Astrocyte (in vitro differentiated cells and primary cell): ENCODE measurements around the gene ROR1. TPM values are rescaled to one million over a fixed set of nuclear protein-coding genes. Genes with fewer than 3 reads are reported as not detected.

Source experiments
- DNase-seq: peaks from one replicate; pipeline ENCODE4 v3.0.0-alpha.2; 2010; ENCODE audit warnings: low read depth
- FAIRE-seq: peaks from 2 replicates; lab custom pipeline; 2011; peaks lifted over from hg19 to GRCh38; lab: Jason Lieb, UNC
- H2AFZ ChIP-seq: 2 replicates; pipeline ENCODE4 v1.6.0; 2012; ENCODE audit warnings: low read depth, low read length, inconsistent platforms
- H3K27ac ChIP-seq: 2 replicates; pipeline ENCODE4 v1.5.1; 2011; ENCODE audit warnings: low read depth, low read length, inconsistent platforms
- H3K27me3 ChIP-seq: 2 replicates; pipeline ENCODE4 v1.6.0; 2011; ENCODE audit warnings: low read length, inconsistent platforms; ENCODE audit not compliant: insufficient read depth
- H3K36me3 ChIP-seq: 2 replicates; pipeline ENCODE4 v1.5.1; 2011; ENCODE audit warnings: low read length, inconsistent platforms; ENCODE audit not compliant: insufficient read depth
- H3K4me1 ChIP-seq: 2 replicates; pipeline ENCODE4 v1.5.1; 2011; ENCODE audit warnings: low read length, inconsistent platforms; ENCODE audit not compliant: insufficient read depth
- H3K4me2 ChIP-seq: 2 replicates; pipeline ENCODE4 v1.6.0; 2012; ENCODE audit warnings: low read length, inconsistent platforms
- H3K4me3 ChIP-seq: 2 replicates; pipeline ENCODE4 v1.5.1; 2011; ENCODE audit warnings: low read depth, mild to moderate bottlenecking, low read length, inconsistent platforms; ENCODE audit not compliant: insufficient read depth
- H3K79me2 ChIP-seq: 2 replicates; pipeline ENCODE4 v1.6.0; 2012; ENCODE audit warnings: mild to moderate bottlenecking, low read length, inconsistent platforms; ENCODE audit not compliant: insufficient read depth
- H3K9ac ChIP-seq: 2 replicates; pipeline ENCODE4 v1.6.0; 2012; ENCODE audit warnings: mild to moderate bottlenecking, low read length, inconsistent platforms
- H3K9me3 ChIP-seq: 2 replicates; pipeline ENCODE4 v1.5.1; 2012; ENCODE audit warnings: low read depth, mild to moderate bottlenecking, low read length, inconsistent platforms; ENCODE audit not compliant: insufficient read depth
- H4K20me1 ChIP-seq: 2 replicates; pipeline ENCODE4 v1.6.0; 2012; ENCODE audit warnings: low read length, inconsistent platforms; ENCODE audit not compliant: insufficient read depth
- H3K27ac Mint-ChIP-seq: one replicate; pipeline ENCODE4 v1.8.0; 2021; ENCODE audit warnings: mild to moderate bottlenecking, mixed read lengths; ENCODE audit not compliant: unreplicated experiment
- H3K27me3 Mint-ChIP-seq: one replicate; pipeline ENCODE4 v1.8.0; 2021; ENCODE audit warnings: low read depth, mixed read lengths; ENCODE audit not compliant: unreplicated experiment
- H3K36me3 Mint-ChIP-seq: one replicate; pipeline ENCODE4 v1.8.0; 2021; ENCODE audit warnings: low read depth, mixed read lengths; ENCODE audit not compliant: unreplicated experiment
- H3K4me1 Mint-ChIP-seq: one replicate; pipeline ENCODE4 v1.8.0; 2021; ENCODE audit warnings: low read depth, mixed read lengths; ENCODE audit not compliant: unreplicated experiment
- H3K4me3 Mint-ChIP-seq: one replicate; pipeline ENCODE4 v1.8.0; 2021; ENCODE audit warnings: mild to moderate bottlenecking, moderate library complexity, mixed read lengths; ENCODE audit not compliant: unreplicated experiment
- H3K9me3 Mint-ChIP-seq: one replicate; pipeline ENCODE4 v1.8.0; 2021; ENCODE audit warnings: mild to moderate bottlenecking, mixed read lengths; ENCODE audit not compliant: unreplicated experiment
- EZH2 ChIP-seq: IDR thresholded peaks from 2 replicates; pipeline ENCODE4 v1.6.1; 2012; ENCODE audit warnings: mild to moderate bottlenecking, low read length, inconsistent platforms; ENCODE audit not compliant: insufficient read depth
- total RNA-seq: library from RNA; stranded (reverse); gene quantifications from 2 replicates; pipeline ENCODE4 v1.2.1, GENCODE V29; 2021
- TF ChIP-seq, protein P1 (sequence below): IDR thresholded peaks from 2 replicates; pipeline ENCODE4 v1.5.1; 2011; ENCODE audit warnings: low read depth, mild to moderate bottlenecking, inconsistent platforms, low read length, moderate library complexity; ENCODE audit not compliant: insufficient read depth

Gene ROR1
- total RNA-seq, 1 donor from 2014 or later, result 38.3 TPM

DNA sequence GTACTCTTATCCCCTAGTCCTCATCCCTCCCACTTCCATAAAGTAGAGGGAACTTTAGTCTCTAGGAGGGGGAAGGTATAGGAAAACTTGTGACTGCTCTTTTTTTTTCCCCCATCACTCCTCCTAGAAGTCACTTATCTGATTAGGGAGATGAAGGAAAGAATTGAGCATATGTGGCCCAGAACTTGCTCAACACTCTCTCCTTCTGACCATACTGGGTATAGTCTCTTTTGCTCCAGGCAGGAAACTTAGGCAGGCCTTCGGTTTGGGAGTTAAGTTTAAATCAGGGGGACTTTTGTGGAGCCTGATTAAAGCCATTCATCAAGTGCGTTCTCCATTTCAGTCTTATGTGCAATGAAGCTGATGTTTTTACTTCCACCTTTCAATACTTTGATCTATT is 435.4 kb downstream of the ROR1 start:
- Histone ChIP-seq H3K4me2 (no peak overlapping the region), H3K79me2 (no peaks in the 10 kb centered on the region), H3K36me3 (no peaks in the 10 kb centered on the region), H4K20me1 (no peaks in the 10 kb centered on the region), H3K9ac (no peak overlapping the region), H2AFZ (no peak overlapping the region), H3K4me3 (no peak overlapping the region), H3K27ac (no peak overlapping the region), H3K4me1 (peaks cover 9% of the 10 kb centered on the region), H3K9me3 (no peaks in the 10 kb centered on the region), H3K27me3 (no peaks in the 10 kb centered on the region)
- DNase-seq (no peak), FAIRE-seq (no peak)
- no peaks in the 10 kb centered on the region for H3K27me3 Mint-ChIP-seq
- TF ChIP-seq EZH2, result no peak
- TF ChIP-seq, protein P1, sequence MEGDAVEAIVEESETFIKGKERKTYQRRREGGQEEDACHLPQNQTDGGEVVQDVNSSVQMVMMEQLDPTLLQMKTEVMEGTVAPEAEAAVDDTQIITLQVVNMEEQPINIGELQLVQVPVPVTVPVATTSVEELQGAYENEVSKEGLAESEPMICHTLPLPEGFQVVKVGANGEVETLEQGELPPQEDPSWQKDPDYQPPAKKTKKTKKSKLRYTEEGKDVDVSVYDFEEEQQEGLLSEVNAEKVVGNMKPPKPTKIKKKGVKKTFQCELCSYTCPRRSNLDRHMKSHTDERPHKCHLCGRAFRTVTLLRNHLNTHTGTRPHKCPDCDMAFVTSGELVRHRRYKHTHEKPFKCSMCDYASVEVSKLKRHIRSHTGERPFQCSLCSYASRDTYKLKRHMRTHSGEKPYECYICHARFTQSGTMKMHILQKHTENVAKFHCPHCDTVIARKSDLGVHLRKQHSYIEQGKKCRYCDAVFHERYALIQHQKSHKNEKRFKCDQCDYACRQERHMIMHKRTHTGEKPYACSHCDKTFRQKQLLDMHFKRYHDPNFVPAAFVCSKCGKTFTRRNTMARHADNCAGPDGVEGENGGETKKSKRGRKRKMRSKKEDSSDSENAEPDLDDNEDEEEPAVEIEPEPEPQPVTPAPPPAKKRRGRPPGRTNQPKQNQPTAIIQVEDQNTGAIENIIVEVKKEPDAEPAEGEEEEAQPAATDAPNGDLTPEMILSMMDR, result no peak
- H3K9me3 Mint-ChIP-seq, result no peaks in the 10 kb centered on the region
- H3K36me3 Mint-ChIP-seq, result no peaks in the 10 kb centered on the region
- H3K4me3 Mint-ChIP-seq, result no peak overlapping the region
- H3K27ac Mint-ChIP-seq, result no peak overlapping the region
- H3K4me1 Mint-ChIP-seq, result peaks cover 7% of the 10 kb centered on the region

DNA sequence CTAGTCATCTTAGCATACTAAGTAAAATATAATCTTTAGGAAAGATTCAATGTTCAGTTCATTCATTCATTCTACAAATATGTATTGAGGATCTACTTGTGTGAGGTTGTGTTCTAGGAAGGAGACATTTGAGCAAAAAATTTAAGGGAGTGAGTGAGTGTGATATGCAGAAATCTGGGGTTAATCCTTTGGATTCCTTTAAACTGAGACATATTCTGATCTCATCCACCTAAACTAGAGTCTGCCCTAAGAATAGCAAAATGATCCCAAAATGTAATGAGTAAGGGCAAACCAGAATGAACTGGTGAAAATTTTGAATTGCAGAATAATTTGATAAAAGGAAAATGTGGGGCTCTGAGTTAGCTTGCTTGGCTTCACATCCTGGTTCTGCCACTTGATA is 438.2 kb downstream of the ROR1 start:
- Histone ChIP-seq H3K27me3 (no peaks in the 10 kb centered on the region), H3K4me1 (peaks cover 9% of the 10 kb centered on the region), H3K9me3 (no peaks in the 10 kb centered on the region), H4K20me1 (no peaks in the 10 kb centered on the region), H3K79me2 (no peaks in the 10 kb centered on the region), H3K4me3 (no peak overlapping the region), H3K9ac (no peak overlapping the region), H2AFZ (no peak overlapping the region), H3K4me2 (peak overlapping the region; percentile 29), H3K27ac (peak overlapping the region; percentile 61), H3K36me3 (no peaks in the 10 kb centered on the region)
- Mint-ChIP-seq H3K36me3 (no peaks in the 10 kb centered on the region), H3K4me1 (peaks cover 11% of the 10 kb centered on the region), H3K9me3 (peaks cover 9% of the 10 kb centered on the region), H3K27me3 (peaks cover 2% of the 10 kb centered on the region), H3K4me3 (no peak overlapping the region), H3K27ac (peak overlapping the region; percentile 4)
- FAIRE-seq, result peak; percentile 81
- peak; percentile 82 for DNase-seq
- TF ChIP-seq EZH2, result no peak
- TF ChIP-seq, protein P1, result no peak

DNA sequence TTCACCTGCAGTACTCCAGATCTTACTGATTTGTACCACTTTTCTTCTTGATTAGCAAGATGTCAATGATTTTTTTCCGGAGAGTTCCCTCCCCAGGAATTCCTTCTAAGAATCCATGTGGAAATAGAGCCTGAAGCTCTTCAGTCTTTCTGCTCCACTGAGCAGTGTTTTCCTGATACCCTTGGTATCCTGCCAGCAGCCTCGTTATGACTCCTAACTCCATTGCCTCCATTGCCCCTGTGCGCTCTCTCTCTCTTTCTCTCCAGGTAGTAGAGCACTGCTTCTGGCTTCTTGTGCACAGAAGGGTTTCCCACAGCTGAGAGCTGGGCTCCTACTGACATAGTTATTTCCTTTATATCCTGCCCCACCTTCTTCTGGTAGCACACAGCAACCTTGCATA is 441.8 kb downstream of the ROR1 start:
- Histone ChIP-seq H3K79me2 (no peaks in the 10 kb centered on the region), H3K4me3 (no peak overlapping the region), H3K9me3 (no peaks in the 10 kb centered on the region), H3K4me1 (peaks cover 9% of the 10 kb centered on the region), H4K20me1 (no peaks in the 10 kb centered on the region), H3K9ac (no peak overlapping the region), H3K27me3 (no peaks in the 10 kb centered on the region), H3K4me2 (no peak overlapping the region), H2AFZ (no peak overlapping the region), H3K36me3 (no peaks in the 10 kb centered on the region), H3K27ac (no peak overlapping the region)
- Mint-ChIP-seq H3K27ac (no peak overlapping the region), H3K9me3 (peaks cover 9% of the 10 kb centered on the region), H3K36me3 (no peaks in the 10 kb centered on the region), H3K4me1 (peaks cover 11% of the 10 kb centered on the region), H3K4me3 (no peak overlapping the region), H3K27me3 (peaks cover 4% of the 10 kb centered on the region)
- FAIRE-seq (no peak), DNase-seq (peak; percentile 21)
- TF ChIP-seq, protein P1, result no peak
- no peak for TF ChIP-seq EZH2
